Measurements from ENCODE around the gene C5orf52. TPM values are rescaled to one million over a fixed set of nuclear protein-coding genes. Genes with fewer than 3 reads are reported as not detected.

Gene C5orf52
- total RNA-seq, 1 experiment from 2014 or later = not detected

GRCh38 chr5:157640406-157641066, 30.8 kb upstream of the C5orf52 start:
- Histone ChIP-seq H3K4me1 (ENCODE audit: insufficient read depth, low read length) (no peaks in the 10 kb centered on the region), H3K23ac (ENCODE audit: insufficient read length, low read depth, low read length) (no peak overlapping the region), H3K79me2 (ENCODE audit: insufficient read depth, low read length) (no peaks in the 10 kb centered on the region), H3K4ac (ENCODE audit: low read depth, low read length) (no peak overlapping the region), H3K4me2 (ENCODE audit: insufficient read depth, insufficient read length, low read length) (no peak overlapping the region), H3K9me3 (ENCODE audit: control insufficient read depth, low read depth, low read length) (no peaks in the 10 kb centered on the region), H3K23me2 (ENCODE audit: insufficient read length, low read depth, low read length, poor library complexity, severe bottlenecking) (no peaks in the 10 kb centered on the region), H3K18ac (ENCODE audit: insufficient read length, low read depth, low read length) (no peak overlapping the region), H3K9ac (ENCODE audit: extremely low read depth, insufficient read length, low read length) (no peak overlapping the region), H3K27me3 (ENCODE audit: insufficient read depth, low read length) (no peaks in the 10 kb centered on the region), H3K79me1 (ENCODE audit: insufficient read depth, low read depth, low read length, poor library complexity, severe bottlenecking) (no peaks in the 10 kb centered on the region), H4K5ac (ENCODE audit: insufficient read length, low read depth, low read length) (no peak overlapping the region), H4K91ac (ENCODE audit: insufficient read length, low read depth, low read length) (no peak overlapping the region), H2AFZ (ENCODE audit: low read length) (no peak overlapping the region), H2BK12ac (ENCODE audit: insufficient read length, low read depth, low read length) (no peak overlapping the region), H2BK5ac (ENCODE audit: insufficient read length, low read length) (no peak overlapping the region), H2BK120ac (ENCODE audit: low read depth, low read length, poor library complexity, severe bottlenecking) (no peak overlapping the region), H3K27ac (ENCODE audit: insufficient read length, low read depth, low read length) (no peak overlapping the region), H2BK20ac (ENCODE audit: low read depth, low read length, poor library complexity, severe bottlenecking) (no peak overlapping the region), H2AK5ac (ENCODE audit: insufficient read length, low read length) (no peak overlapping the region), H3T11ph (ENCODE audit: low read length) (no peak overlapping the region), H2BK15ac (ENCODE audit: low read depth, low read length) (no peak overlapping the region), H3K14ac (ENCODE audit: insufficient read depth, low read length) (no peak overlapping the region), H4K8ac (replicated peaks; ENCODE audit: insufficient read length, low read depth, low read length) (no peak overlapping the region), H3K56ac (ENCODE audit: insufficient read length, low read depth, low read length) (no peak overlapping the region), H4K20me1 (ENCODE audit: control insufficient read depth, insufficient read depth, insufficient read length) (no peaks in the 10 kb centered on the region)
- Mint-ChIP-seq H3K9me3 (no peaks in the 10 kb centered on the region), H3K4me3 (no peak overlapping the region), H3K36me3 (ENCODE audit: insufficient read depth in 1 of 3, low read depth in 3 of 3) (no peaks in the 10 kb centered on the region), H3K27ac (no peak overlapping the region), H3K27me3 (ENCODE audit: low read depth) (no peaks in the 10 kb centered on the region; the same call in 1 of the 2 replicates), H3K4me1 (peaks cover 14 to 15% of the 10 kb centered on the region in 2 experiments)
- DNase-seq = no peak
- no CpG with 5 or more reads among the region's 9 CpGs for WGBS (ENCODE audit: extremely low coverage, insufficient read length, low lambda C conversion rate)
- TF ChIP-seq, protein P1, sequence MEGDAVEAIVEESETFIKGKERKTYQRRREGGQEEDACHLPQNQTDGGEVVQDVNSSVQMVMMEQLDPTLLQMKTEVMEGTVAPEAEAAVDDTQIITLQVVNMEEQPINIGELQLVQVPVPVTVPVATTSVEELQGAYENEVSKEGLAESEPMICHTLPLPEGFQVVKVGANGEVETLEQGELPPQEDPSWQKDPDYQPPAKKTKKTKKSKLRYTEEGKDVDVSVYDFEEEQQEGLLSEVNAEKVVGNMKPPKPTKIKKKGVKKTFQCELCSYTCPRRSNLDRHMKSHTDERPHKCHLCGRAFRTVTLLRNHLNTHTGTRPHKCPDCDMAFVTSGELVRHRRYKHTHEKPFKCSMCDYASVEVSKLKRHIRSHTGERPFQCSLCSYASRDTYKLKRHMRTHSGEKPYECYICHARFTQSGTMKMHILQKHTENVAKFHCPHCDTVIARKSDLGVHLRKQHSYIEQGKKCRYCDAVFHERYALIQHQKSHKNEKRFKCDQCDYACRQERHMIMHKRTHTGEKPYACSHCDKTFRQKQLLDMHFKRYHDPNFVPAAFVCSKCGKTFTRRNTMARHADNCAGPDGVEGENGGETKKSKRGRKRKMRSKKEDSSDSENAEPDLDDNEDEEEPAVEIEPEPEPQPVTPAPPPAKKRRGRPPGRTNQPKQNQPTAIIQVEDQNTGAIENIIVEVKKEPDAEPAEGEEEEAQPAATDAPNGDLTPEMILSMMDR (conservative IDR thresholded peaks at IDR 0.05) = no peak

Data from H9 (cell line).